IMR-90 (cell line): ENCODE data around the gene ATP2B1. TPM values are rescaled to one million over a fixed set of nuclear protein-coding genes. Genes with fewer than 3 reads are reported as not detected.

Source experiments
- ATAC-seq: fragments of 200-7000 bp; cut with Tn5 transposase; 2 replicates; pipeline ENCODE4 v1.9.1; 2020; ENCODE audit warnings: low read depth, mild to moderate bottlenecking, moderate library complexity
- BruUV-seq: library from RNA; stranded (reverse); fragments of 400-500 nt; replicated peaks from 2 replicates; lab custom pipeline; 2021; lab: Mats Ljungman, UMichigan
- CTCF ChIA-PET: fragments of 300-600 bp; formaldehyde crosslinking; extraction: SDS; loops from one replicate; lab custom pipeline; 2021; ENCODE audit warnings: antibody characterized with exemption; lab: Yijun Ruan, JAX
- POLR2A ChIA-PET: fragments of 300-600 bp; sonication (Branson Sonifier 250); formaldehyde crosslinking; loops from one replicate; lab custom pipeline; 2022; ENCODE audit warnings: antibody characterized with exemption; ENCODE audit not compliant: unreplicated experiment; lab: Charles Lee
- DNase-seq: peaks from one replicate; pipeline ENCODE4 v3.0.0; 2013
- H2AFZ ChIP-seq: replicated peaks from 2 replicates; pipeline ENCODE3; 2013; ENCODE audit warnings: low read length, mild to moderate bottlenecking; ENCODE audit not compliant: poor library complexity
- H2AK5ac ChIP-seq: 2 replicates; pipeline ENCODE4 v1.6.1; 2013; ENCODE audit warnings: low read depth, low read length, inconsistent platforms
- H2AK9ac ChIP-seq: replicated peaks from 2 replicates; pipeline ENCODE3; 2013; ENCODE audit warnings: mild to moderate bottlenecking, low read depth, low read length, moderate library complexity; ENCODE audit not compliant: poor library complexity
- H2BK120ac ChIP-seq: 2 replicates; pipeline ENCODE4 v1.6.1; 2013; ENCODE audit warnings: low read depth, low read length, inconsistent platforms
- H2BK15ac ChIP-seq: 3 replicates; pipeline ENCODE4 v1.6.1; 2013; ENCODE audit warnings: low read depth, low read length, inconsistent platforms
- H2BK20ac ChIP-seq: 2 replicates; pipeline ENCODE4 v1.6.1; 2013; ENCODE audit warnings: low read depth, mild to moderate bottlenecking, inconsistent platforms, low read length, moderate library complexity
- H2BK5ac ChIP-seq: 2 replicates; pipeline ENCODE4 v1.6.1; 2013; ENCODE audit warnings: mild to moderate bottlenecking, low read depth, low read length, inconsistent platforms; ENCODE audit not compliant: poor library complexity, severe bottlenecking
- H3K14ac ChIP-seq: replicated peaks from 2 replicates; pipeline ENCODE4 v1.6.1; 2013; ENCODE audit warnings: low read depth, low read length, inconsistent platforms
- H3K18ac ChIP-seq: 2 replicates; pipeline ENCODE4 v1.6.1; 2013; ENCODE audit warnings: low read depth, low read length, control low read depth
- H3K23ac ChIP-seq: 2 replicates; pipeline ENCODE4 v1.6.1; 2013; ENCODE audit warnings: low read depth, low read length, inconsistent platforms
- H3K27ac ChIP-seq: 2 replicates; pipeline ENCODE4 v1.5.1; 2013; ENCODE audit warnings: mild to moderate bottlenecking, control low read depth, low read length; ENCODE audit not compliant: insufficient read depth
- H3K27me3 ChIP-seq: 2 replicates; pipeline ENCODE4 v1.6.1; 2013; ENCODE audit warnings: low read length; ENCODE audit not compliant: control insufficient read depth, insufficient read depth
- H3K36me3 ChIP-seq: 2 replicates; pipeline ENCODE4 v1.6.1; 2013; ENCODE audit warnings: low read length, mixed read lengths; ENCODE audit not compliant: control insufficient read depth, insufficient read depth
- H3K4ac ChIP-seq: 2 replicates; pipeline ENCODE4 v1.6.1; 2013; ENCODE audit warnings: low read depth, low read length, inconsistent platforms
- H3K4me1 ChIP-seq: 2 replicates; pipeline ENCODE4 v1.6.1; 2013; ENCODE audit warnings: low read length, mixed read lengths; ENCODE audit not compliant: control insufficient read depth, insufficient read depth
- H3K4me2 ChIP-seq: 2 replicates; pipeline ENCODE4 v1.6.1; 2013; ENCODE audit warnings: low read depth, mild to moderate bottlenecking, control low read depth, low read length, moderate library complexity
- H3K4me3 ChIP-seq: 2 replicates; pipeline ENCODE4 v1.5.1; 2013; ENCODE audit warnings: low read depth, mild to moderate bottlenecking, control low read depth, low read length, moderate library complexity; ENCODE audit not compliant: insufficient read depth
- H3K56ac ChIP-seq: 2 replicates; pipeline ENCODE4 v1.6.1; 2013; ENCODE audit warnings: low read length, inconsistent platforms; ENCODE audit not compliant: insufficient read depth; ENCODE audit errors: extremely low read depth
- H3K79me1 ChIP-seq, 2 experiments: 2 replicates each; pipeline ENCODE4 v1.6.1; 2013; ENCODE audit warnings: low read length in 2 of 2, inconsistent platforms in 1 of 2, low read depth in 1 of 2
- H3K9ac ChIP-seq: 2 replicates; pipeline ENCODE4 v1.6.1; 2013; ENCODE audit warnings: low read depth, low read length, control low read depth
- H3K9me1 ChIP-seq: 2 replicates; pipeline ENCODE4 v1.6.1; 2013; ENCODE audit warnings: low read length, inconsistent platforms; ENCODE audit not compliant: insufficient read depth
- H3K9me3 ChIP-seq: 2 replicates; pipeline ENCODE4 v1.6.1; 2013; ENCODE audit warnings: low read length; ENCODE audit not compliant: control insufficient read depth, insufficient read depth
- H4K20me1 ChIP-seq: 2 replicates; pipeline ENCODE4 v1.6.1; 2013; ENCODE audit warnings: low read length, inconsistent platforms; ENCODE audit not compliant: insufficient read depth
- H4K5ac ChIP-seq: 2 replicates; pipeline ENCODE4 v1.6.1; 2013; ENCODE audit warnings: mild to moderate bottlenecking, low read depth, low read length, control low read depth
- H4K8ac ChIP-seq, 2 experiments: 2 replicates each; pipeline ENCODE4 v1.6.1; 2013; ENCODE audit warnings: low read depth in 2 of 2, low read length in 2 of 2, control low read depth in 1 of 2, inconsistent platforms in 1 of 2
- H4K91ac ChIP-seq: 2 replicates; pipeline ENCODE4 v1.6.1; 2013; ENCODE audit warnings: low read depth, low read length, inconsistent platforms; ENCODE audit not compliant: insufficient read depth
- CEBPB ChIP-seq: IDR thresholded peaks from 2 replicates; pipeline ENCODE4 v1.6.1; 2012; ENCODE audit warnings: low read depth, low read length, improper control_type of control experiment
- ELK1 ChIP-seq: fragments of 150-350 bp; IDR thresholded peaks from 2 replicates; pipeline ENCODE4 v1.6.1; 2016; ENCODE audit warnings: low read depth, mild to moderate bottlenecking, low read length, moderate library complexity, borderline replicate concordance
- MAZ ChIP-seq: IDR thresholded peaks from 2 replicates; pipeline ENCODE4 v1.6.1; 2012; ENCODE audit warnings: low read depth, mild to moderate bottlenecking, low read length, improper control_type of control experiment, moderate library complexity, borderline replicate concordance
- RAD21 ChIP-seq: IDR thresholded peaks from 2 replicates; pipeline ENCODE4 v1.6.1; 2012; ENCODE audit warnings: low read length, improper control_type of control experiment
- USF2 ChIP-seq: fragments of 150-350 bp; IDR thresholded peaks from 2 replicates; pipeline ENCODE4 v1.6.1; 2017; ENCODE audit warnings: mild to moderate bottlenecking, antibody characterized with exemption, low read length, low read depth
- WGBS, 2 experiments: methylation state at CpG; one replicate each; pipeline versions ENCODE4 v1.1.5 to v1.1.7; 2013; ENCODE audit warnings: missing lambda C conversion rate in 2 of 2; ENCODE audit not compliant: insufficient read length in 1 of 2; ENCODE audit errors: extremely low coverage in 2 of 2; 5-methylcytosine and 5-hydroxymethylcytosine counted together
- dilution Hi-C: fragments of 300-500 bp; cut with HindIII; formaldehyde crosslinking; loops from one replicate; pipeline ENCODE4 v1.14.3; 2018; ENCODE audit warnings: low sequenced_read_pairs; ENCODE audit not compliant: unreplicated experiment
- in situ Hi-C: fragments of 300-500 bp; cut with MboI; formaldehyde crosslinking; loops from 3 replicates; pipeline ENCODE4 v1.14.3; 2019; ENCODE audit warnings: low sequenced_read_pairs, inconsistent platforms, mixed read lengths
- intact Hi-C: fragments of 100-400 bp; cut with micrococcal nuclease; formaldehyde crosslinking; loops from 2 replicates; pipeline ENCODE4 v1.10.0; 2022
- polyA plus RNA-seq, 3 experiments: library from polyadenylated mRNA; depleted of rRNA; stranded (reverse); fragments of >200 nt; gene quantifications; 2 replicates each; pipeline ENCODE4 v1.2.3, GENCODE V29; 2012; ENCODE audit warnings: low replicate concordance in 1 of 3
- total RNA-seq: library from RNA; depleted of rRNA; stranded (reverse); fragments of >200 nt; gene quantifications from 2 replicates; pipeline ENCODE4 v1.2.3, GENCODE V29; 2012

Gene ATP2B1
- total and polyA plus RNA-seq, 2 of the 4 experiments (the other 2 are of a cell fraction): 9.9 to 32.6 TPM

GRCh38 chr12:89701606-89702206 lies 6.9 kb downstream of the ATP2B1 start (continued):
- TF ChIP-seq ELK1: no peak

GRCh38 chr12:89700191-89700810 lies 8.3 kb downstream of the ATP2B1 start:
- Histone ChIP-seq H3K23ac (no peak overlapping the region), H4K91ac (no peak overlapping the region), H3K27ac (no peak overlapping the region), H2BK20ac (no peak overlapping the region), H2AK5ac (no peak overlapping the region), H3K4me1 (no peaks in the 10 kb centered on the region; the same call in 1 of the 2 replicates), H3K9ac (no peak overlapping the region), H2BK5ac (no peak overlapping the region), H3K56ac (no peak overlapping the region), H4K5ac (no peak overlapping the region), H3K9me3 (no peaks in the 10 kb centered on the region), H4K20me1 (peaks cover 51% of the 10 kb centered on the region), H2BK120ac (no peak overlapping the region), H3K36me3 (no peaks in the 10 kb centered on the region), H3K9me1 (peaks cover 9% of the 10 kb centered on the region; the same call in 1 of the 2 replicates), H3K18ac (no peak overlapping the region), H3K79me1 (peaks cover 11 to 53% of the 10 kb centered on the region in 2 experiments), H2BK15ac (no peak overlapping the region), H3K14ac (no peak overlapping the region), H3K4ac (no peak overlapping the region), H3K4me2 (no peak overlapping the region), H3K4me3 (no peak overlapping the region), H4K8ac (no peak overlapping the region), H2AK9ac (no peak overlapping the region), H2AFZ (no peak overlapping the region), H3K27me3 (no peaks in the 10 kb centered on the region)
- WGBS, 2 experiments: no CpG with 5 or more reads among the region's 4 CpGs
- intact Hi-C loops: loop anchor here (10.0 kb wide), 1 partner anchor 924 kb away; no protein-coding TSS in a partner anchor
- no peak for TF ChIP-seq CEBPB
- no peak for TF ChIP-seq RAD21
- no peak for TF ChIP-seq USF2
- no peak for TF ChIP-seq MAZ
- POLR2A ChIA-PET: no interaction called here
- CTCF ChIA-PET: no interaction called here
- ATAC-seq: peak; percentile 29; the same call in 1 of the 2 replicates
- dilution Hi-C loops: no loop called here
- in situ Hi-C loops: loop anchor here (10.0 kb wide), 1 partner anchor 156 kb away; no protein-coding TSS in a partner anchor
- BruUV-seq: no TSS peak
- DNase-seq: peak; percentile 22
